PC-9 (cell line): ENCODE data around the gene DNAI2.

ENCODE experiments used
- CTCF ChIP-seq: fragments of 200-600 bp; sonication (generic); conservative IDR thresholded peaks from 2 replicates; pipeline ENCODE4 v1.6.1; 2017; ENCODE audit warnings: mixed run types, antibody characterized with exemption, mild to moderate bottlenecking, moderate library complexity
- EZH2 ChIP-seq: fragments of 200-600 bp; sonication (generic); IDR thresholded peaks from 2 replicates; pipeline ENCODE4 v1.8.0; 2017; ENCODE audit warnings: antibody characterized with exemption, low read depth

GRCh38 chr17:74260525-74260850 lies 13.5 kb upstream of the DNAI2 start:
- TF ChIP-seq CTCF (no peak), EZH2 (no peak)
